ENCODE data around the gene OXCT2.
"Not testable (repeated sequence)": the region's sequence is repeated elsewhere in the genome, so short reads cannot be mapped to it uniquely, and the experiment has no call there.

OXCT2 gene

GRCh38 chr1:39787468-39787867, 16.3 kb upstream of the OXCT2 start:
- peaks cover under 1% of the 10 kb centered on the region for H3K9me3 Mint-ChIP-seq
- H3K4me3 Mint-ChIP-seq = peak overlapping the region; percentile 54 to 74 (median 68)
- H3K4me1 Mint-ChIP-seq = peaks cover 7% of the 10 kb centered on the region
- no peak overlapping the region for H3K27ac Mint-ChIP-seq
- peaks cover 72% of the 10 kb centered on the region for H3K27me3 Mint-ChIP-seq (ENCODE audit: low read depth)
- no peak for TF ChIP-seq CTCF (IDR thresholded peaks at IDR 0.05; ENCODE audit: unreplicated experiment in 3 of 3)
- H3K36me3 Mint-ChIP-seq (ENCODE audit: low read depth) = no peaks in the 10 kb centered on the region

- H3K4me1 Mint-ChIP-seq; H3K36me3 Mint-ChIP-seq (ENCODE audit: low read depth); H3K27ac Mint-ChIP-seq; H3K9me3 Mint-ChIP-seq: not testable (repeated sequence)
- H3K4me3 Mint-ChIP-seq = peak overlapping the region; percentile 54 to 74 (median 68)
- peaks cover 68% of the 10 kb centered on the region for H3K27me3 Mint-ChIP-seq (ENCODE audit: low read depth)
Observed at GRCh38 chr1:39787108-39787375, 15.9 kb upstream of the OXCT2 start.

- H3K27ac Mint-ChIP-seq; H3K36me3 Mint-ChIP-seq (ENCODE audit: low read depth); H3K9me3 Mint-ChIP-seq; H3K4me1 Mint-ChIP-seq: not testable (repeated sequence)
- Mint-ChIP-seq H3K4me3 (peak overlapping the region; percentile 36 to 67 (median 51)), H3K27me3 (ENCODE audit: low read depth) (peaks cover 62% of the 10 kb centered on the region)
Observed at GRCh38 chr1:39786303-39787107, 15.4 kb upstream of the OXCT2 start.

- not testable (repeated sequence) for H3K36me3 Mint-ChIP-seq (ENCODE audit: low read depth); H3K4me1 Mint-ChIP-seq; H3K27ac Mint-ChIP-seq; H3K9me3 Mint-ChIP-seq; H3K4me3 Mint-ChIP-seq
- H3K27me3 Mint-ChIP-seq (ENCODE audit: low read depth) = peaks cover 45% of the 10 kb centered on the region
Observed at GRCh38 chr1:39782685-39783084, 11.5 kb upstream of the OXCT2 start.

GRCh38 chr1:39782103-39782502, 11.0 kb upstream of the OXCT2 start:
- H3K9me3 Mint-ChIP-seq = no peaks in the 10 kb centered on the region
- H3K27ac Mint-ChIP-seq = no peak overlapping the region
- peaks cover 7% of the 10 kb centered on the region for H3K4me1 Mint-ChIP-seq
- peaks cover 42% of the 10 kb centered on the region for H3K27me3 Mint-ChIP-seq (ENCODE audit: low read depth)
- no peak for TF ChIP-seq CTCF (IDR thresholded peaks at IDR 0.05; ENCODE audit: unreplicated experiment in 3 of 3)
- H3K4me3 Mint-ChIP-seq = no peak overlapping the region
- no peaks in the 10 kb centered on the region for H3K36me3 Mint-ChIP-seq (ENCODE audit: low read depth)

GRCh38 chr1:39781349-39781715, 10.2 kb upstream of the OXCT2 start:
- no peaks in the 10 kb centered on the region for H3K9me3 Mint-ChIP-seq
- no peak for TF ChIP-seq CTCF (IDR thresholded peaks at IDR 0.05; ENCODE audit: unreplicated experiment in 3 of 3)
- no peaks in the 10 kb centered on the region for H3K36me3 Mint-ChIP-seq (ENCODE audit: low read depth)
- no peak overlapping the region for H3K4me3 Mint-ChIP-seq
- no peak overlapping the region for H3K27ac Mint-ChIP-seq
- peaks cover 35% of the 10 kb centered on the region for H3K27me3 Mint-ChIP-seq (ENCODE audit: low read depth)
- peaks cover 7% of the 10 kb centered on the region for H3K4me1 Mint-ChIP-seq

GRCh38 chr1:39779821-39780220, 8.7 kb upstream of the OXCT2 start:
- H3K36me3 Mint-ChIP-seq (ENCODE audit: low read depth) = no peaks in the 10 kb centered on the region
- no peaks in the 10 kb centered on the region for H3K9me3 Mint-ChIP-seq
- H3K27ac Mint-ChIP-seq = no peak overlapping the region
- no peak for TF ChIP-seq CTCF (IDR thresholded peaks at IDR 0.05; ENCODE audit: unreplicated experiment in 3 of 3)
- no peaks in the 10 kb centered on the region for H3K4me1 Mint-ChIP-seq
- H3K27me3 Mint-ChIP-seq (ENCODE audit: low read depth) = peaks cover 24% of the 10 kb centered on the region
- H3K4me3 Mint-ChIP-seq = no peak overlapping the region
